OCI-LY1 (cell line): ENCODE measurements around the gene CLDN9.

ENCODE experiments used
- H2AFZ ChIP-seq: fragments of 200-600 bp; sonication (generic), shearing (Covaris generic); 2 replicates; pipeline ENCODE4 v1.6.0; 2014; ENCODE audit warnings: antibody characterized with exemption, mild to moderate bottlenecking, low read length
- H3F3A ChIP-seq: fragments of 200-600 bp; sonication (generic), shearing (Covaris generic); 2 replicates; pipeline ENCODE4 v1.6.0; 2014; ENCODE audit warnings: mild to moderate bottlenecking, antibody characterized with exemption, low read length, moderate library complexity; ENCODE audit not compliant: insufficient read depth
- H3K27ac ChIP-seq: fragments of 200-600 bp; sonication (generic); 2 replicates; pipeline ENCODE4 v1.5.1; 2014; ENCODE audit warnings: low read length, mixed run types, mild to moderate bottlenecking, low read depth; ENCODE audit not compliant: poor library complexity, severe bottlenecking
- H3K27me3 ChIP-seq: fragments of 200-600 bp; sonication (generic); 2 replicates; pipeline ENCODE4 v1.6.0; 2014; ENCODE audit warnings: antibody characterized with exemption, mild to moderate bottlenecking, low read length, moderate library complexity; ENCODE audit not compliant: insufficient read depth
- H3K36me3 ChIP-seq: fragments of 200-600 bp; sonication (generic); 2 replicates; pipeline ENCODE4 v1.6.1; 2014; ENCODE audit warnings: mild to moderate bottlenecking, antibody characterized with exemption, low read length, moderate library complexity, mixed read lengths; ENCODE audit not compliant: insufficient read depth
- H3K4me1 ChIP-seq: fragments of 200-600 bp; sonication (generic); 2 replicates; pipeline ENCODE4 v1.5.1; 2014; ENCODE audit warnings: mild to moderate bottlenecking, low read length, moderate library complexity; ENCODE audit not compliant: insufficient read depth, severe bottlenecking
- H3K4me2 ChIP-seq: fragments of 200-600 bp; sonication (generic), shearing (Covaris generic); 2 replicates; pipeline ENCODE4 v1.6.1; 2014; ENCODE audit warnings: low read length
- H3K4me3 ChIP-seq: fragments of 200-600 bp; sonication (generic); 2 replicates; pipeline ENCODE4 v1.5.1; 2014; ENCODE audit warnings: low read length, low read depth, mild to moderate bottlenecking, mixed read lengths; ENCODE audit not compliant: poor library complexity, severe bottlenecking
- H3K79me2 ChIP-seq: fragments of 200-600 bp; shearing (Covaris generic); 2 replicates; pipeline ENCODE4 v1.6.1; 2016; ENCODE audit warnings: mixed run types, low read length, mixed read lengths; ENCODE audit not compliant: insufficient read depth
- H3K9ac ChIP-seq: fragments of 200-600 bp; sonication (generic), shearing (Covaris generic); 2 replicates; pipeline ENCODE4 v1.6.1; 2014; ENCODE audit warnings: mild to moderate bottlenecking, low read length, mixed read lengths
- H3K9me2 ChIP-seq: fragments of 200-600 bp; sonication (generic), shearing (Covaris generic); 2 replicates; pipeline ENCODE4 v1.6.1; 2014; ENCODE audit warnings: low read depth, mild to moderate bottlenecking, low read length, mixed read lengths
- H3K9me3 ChIP-seq: fragments of 200-600 bp; shearing (Covaris generic); 2 replicates; pipeline ENCODE4 v1.6.1; 2014; ENCODE audit warnings: low read length, mixed read lengths
- H4K20me1 ChIP-seq: fragments of 200-600 bp; sonication (generic), shearing (Covaris generic); 2 replicates; pipeline ENCODE4 v1.6.0; 2016; ENCODE audit warnings: mild to moderate bottlenecking, low read length; ENCODE audit not compliant: insufficient read depth
- EZH2 ChIP-seq: fragments of 200-600 bp; sonication (generic), shearing (Covaris generic); IDR thresholded peaks from 2 replicates; pipeline ENCODE4 v1.8.0; 2017; ENCODE audit warnings: borderline replicate concordance, mixed run types, mild to moderate bottlenecking, antibody characterized with exemption, low read length, moderate library complexity, mixed read lengths
- TF ChIP-seq, protein P1 (sequence below): fragments of 200-600 bp; sonication (generic), shearing (Covaris generic); IDR thresholded peaks from 2 replicates; pipeline ENCODE4 v1.5.1; 2017; ENCODE audit warnings: mild to moderate bottlenecking, antibody characterized with exemption, low read length, moderate library complexity, mixed read lengths

The CLDN9 gene

DNA sequence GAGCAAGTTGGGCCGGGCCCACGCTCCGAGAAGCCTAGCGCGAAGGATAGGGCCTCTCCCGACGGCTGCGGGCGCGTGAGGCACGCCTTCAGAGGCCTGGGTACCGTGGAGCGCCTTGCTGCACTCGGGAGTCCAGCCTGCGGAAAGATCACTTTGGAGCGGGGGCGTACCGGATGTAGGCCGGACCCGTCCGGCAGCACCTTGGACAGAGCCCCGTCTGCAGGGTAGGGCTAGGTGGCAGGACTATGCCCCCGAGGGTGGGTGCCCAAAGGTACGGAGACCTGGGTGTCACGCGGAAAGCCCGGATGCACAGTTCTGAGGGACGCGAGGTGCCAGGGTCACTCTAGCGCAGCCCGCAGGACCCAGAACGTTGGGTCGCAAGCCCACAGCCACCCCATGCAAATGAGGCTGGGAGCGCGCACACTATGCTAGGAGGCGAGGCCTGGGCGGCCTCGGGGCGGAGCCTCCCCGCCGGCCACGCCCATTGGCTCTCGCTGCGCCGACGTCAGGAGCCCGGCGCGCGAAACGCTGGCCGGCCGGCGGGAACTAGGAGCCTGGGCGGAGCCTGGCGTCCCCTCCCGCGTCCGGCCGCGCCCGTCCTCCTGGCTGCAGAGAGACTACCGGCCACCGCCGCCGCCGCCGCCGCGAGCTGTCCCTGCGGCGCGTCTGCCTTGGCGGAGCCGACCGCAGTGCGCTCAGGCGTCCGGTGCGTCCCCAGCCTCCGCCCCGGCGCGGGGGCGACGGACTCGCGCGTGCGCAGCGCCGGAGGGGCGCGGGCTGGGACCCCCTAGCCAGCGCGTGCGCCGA is 43.8 kb upstream of the CLDN9 start, which contains the start of gene PAQR4:
Gene PAQR4, plus strand, starts transcription at position 611 of the 807 bp plus-strand sequence. CDS start 327 bp downstream, outside the sequence.
- H3K4me2 ChIP-seq: peak within 1 kb of the TSS; percentile 85
- no peak within 1 kb of the TSS for H2AFZ ChIP-seq
- no peaks in the 10 kb centered on the region for H3F3A ChIP-seq
- H3K9me2 ChIP-seq: no peaks in the 10 kb centered on the region
- no peaks in the 10 kb centered on the region for H3K27me3 ChIP-seq
- peak within 1 kb of the TSS; percentile 80 for H3K27ac ChIP-seq
- peaks cover 34% of the 10 kb centered on the region; the same call in 1 of the 2 replicates for H3K36me3 ChIP-seq
- no peaks in the 10 kb centered on the region for H3K9me3 ChIP-seq
- TF ChIP-seq EZH2: no peak
- TF ChIP-seq, protein P1, sequence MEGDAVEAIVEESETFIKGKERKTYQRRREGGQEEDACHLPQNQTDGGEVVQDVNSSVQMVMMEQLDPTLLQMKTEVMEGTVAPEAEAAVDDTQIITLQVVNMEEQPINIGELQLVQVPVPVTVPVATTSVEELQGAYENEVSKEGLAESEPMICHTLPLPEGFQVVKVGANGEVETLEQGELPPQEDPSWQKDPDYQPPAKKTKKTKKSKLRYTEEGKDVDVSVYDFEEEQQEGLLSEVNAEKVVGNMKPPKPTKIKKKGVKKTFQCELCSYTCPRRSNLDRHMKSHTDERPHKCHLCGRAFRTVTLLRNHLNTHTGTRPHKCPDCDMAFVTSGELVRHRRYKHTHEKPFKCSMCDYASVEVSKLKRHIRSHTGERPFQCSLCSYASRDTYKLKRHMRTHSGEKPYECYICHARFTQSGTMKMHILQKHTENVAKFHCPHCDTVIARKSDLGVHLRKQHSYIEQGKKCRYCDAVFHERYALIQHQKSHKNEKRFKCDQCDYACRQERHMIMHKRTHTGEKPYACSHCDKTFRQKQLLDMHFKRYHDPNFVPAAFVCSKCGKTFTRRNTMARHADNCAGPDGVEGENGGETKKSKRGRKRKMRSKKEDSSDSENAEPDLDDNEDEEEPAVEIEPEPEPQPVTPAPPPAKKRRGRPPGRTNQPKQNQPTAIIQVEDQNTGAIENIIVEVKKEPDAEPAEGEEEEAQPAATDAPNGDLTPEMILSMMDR: no peak
- no peaks in the 10 kb centered on the region for H4K20me1 ChIP-seq
- H3K4me1 ChIP-seq: peaks cover 61% of the 10 kb centered on the region
- peak within 1 kb of the TSS; percentile 81 for H3K4me3 ChIP-seq
- peak within 1 kb of the TSS; percentile 84 for H3K9ac ChIP-seq
- H3K79me2 ChIP-seq: no peaks in the 10 kb centered on the region

DNA sequence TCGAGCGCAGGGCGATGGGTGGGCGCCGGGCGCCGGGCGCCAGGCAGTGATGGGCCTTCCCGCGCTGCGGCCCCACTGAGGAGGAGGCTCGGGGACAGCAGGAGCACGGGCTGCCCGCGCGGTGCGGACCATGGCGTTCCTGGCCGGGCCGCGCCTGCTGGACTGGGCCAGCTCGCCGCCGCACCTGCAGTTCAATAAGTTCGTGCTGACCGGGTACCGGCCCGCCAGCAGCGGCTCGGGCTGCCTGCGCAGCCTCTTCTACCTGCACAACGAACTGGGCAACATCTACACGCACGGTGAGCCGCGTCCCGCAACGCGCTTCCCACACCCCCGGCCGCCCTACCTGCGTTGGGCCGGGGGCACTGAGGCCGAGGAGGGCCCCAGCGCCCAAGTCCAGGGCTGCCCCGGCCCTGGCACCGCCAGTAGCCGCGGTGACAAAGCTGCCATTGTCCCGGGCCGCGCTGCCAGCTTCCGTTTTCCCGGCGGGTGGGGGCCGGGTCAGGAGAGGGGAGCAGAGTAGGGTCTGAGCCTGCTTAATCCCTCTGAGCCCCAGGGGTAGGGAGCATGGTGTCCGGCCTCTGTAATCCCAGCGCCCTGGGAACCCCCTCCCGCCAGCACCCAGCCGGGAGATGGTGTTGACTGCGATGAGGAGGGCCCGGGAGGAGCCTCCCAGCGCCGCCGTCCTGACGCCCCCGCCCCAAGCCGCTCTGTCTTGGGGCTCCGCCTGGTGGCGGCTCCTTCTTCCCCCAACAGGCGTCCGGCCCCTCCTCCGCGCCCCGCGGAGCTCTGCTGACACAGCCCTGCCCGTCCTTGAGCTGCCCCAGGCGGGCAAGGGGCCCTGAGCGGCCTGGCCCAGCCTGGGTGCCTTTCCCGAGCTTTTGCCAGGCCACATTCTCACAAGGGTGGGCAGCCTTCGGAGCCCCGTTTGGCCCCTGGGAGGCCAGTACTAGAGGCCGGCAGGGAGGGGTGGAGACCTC is 42.9 kb upstream of the CLDN9 start:
- peak overlapping the region; percentile 84 for H3K9ac ChIP-seq
- H2AFZ ChIP-seq: no peak overlapping the region
- no peaks in the 10 kb centered on the region for H3F3A ChIP-seq
- no peaks in the 10 kb centered on the region for H3K9me3 ChIP-seq
- H3K79me2 ChIP-seq: no peaks in the 10 kb centered on the region
- TF ChIP-seq, protein P1: peak; percentile 57
- TF ChIP-seq EZH2: no peak
- H4K20me1 ChIP-seq: no peaks in the 10 kb centered on the region
- H3K4me1 ChIP-seq: peaks cover 60% of the 10 kb centered on the region
- no peaks in the 10 kb centered on the region for H3K27me3 ChIP-seq
- peak overlapping the region; percentile 81 for H3K4me3 ChIP-seq
- peaks cover 43% of the 10 kb centered on the region; the same call in 1 of the 2 replicates for H3K36me3 ChIP-seq
- no peaks in the 10 kb centered on the region for H3K9me2 ChIP-seq
- H3K4me2 ChIP-seq: peak overlapping the region; percentile 85
- peak overlapping the region; percentile 34 for H3K27ac ChIP-seq

DNA sequence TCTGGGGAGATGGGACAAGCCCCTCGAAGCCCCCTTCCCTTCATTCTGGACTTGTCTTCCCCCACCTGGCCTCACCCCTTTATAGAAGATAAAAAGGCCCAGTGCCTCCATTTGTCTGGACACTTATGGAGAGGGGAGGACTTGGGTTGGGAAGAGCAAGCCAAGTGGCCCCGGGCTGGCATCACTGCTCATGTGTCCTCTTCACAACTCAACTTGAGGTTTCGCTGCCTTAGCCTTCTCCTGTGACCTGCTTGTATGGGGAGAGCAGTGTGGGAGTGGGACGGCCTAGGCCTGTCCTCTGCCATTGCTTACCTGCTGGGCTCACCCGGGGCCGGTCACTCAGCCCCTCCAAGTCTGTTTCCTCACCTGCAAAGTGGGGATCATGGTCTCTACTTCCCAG is 42.2 kb upstream of the CLDN9 start:
- TF ChIP-seq, protein P1: no peak
- no peak for TF ChIP-seq EZH2
- no peak overlapping the region for H2AFZ ChIP-seq
- H3K9me2 ChIP-seq: no peaks in the 10 kb centered on the region
- H3K9me3 ChIP-seq: no peaks in the 10 kb centered on the region
- H3K27ac ChIP-seq: no peak overlapping the region
- H3K9ac ChIP-seq: peak overlapping the region; percentile 84
- H3K79me2 ChIP-seq: no peaks in the 10 kb centered on the region
- no peaks in the 10 kb centered on the region for H4K20me1 ChIP-seq
- H3K4me2 ChIP-seq: peak overlapping the region; percentile 85
- peaks cover 50% of the 10 kb centered on the region; the same call in 1 of the 2 replicates for H3K36me3 ChIP-seq
- no peaks in the 10 kb centered on the region for H3F3A ChIP-seq
- peak overlapping the region; percentile 81 for H3K4me3 ChIP-seq
- no peaks in the 10 kb centered on the region for H3K27me3 ChIP-seq
- peaks cover 60% of the 10 kb centered on the region for H3K4me1 ChIP-seq
